Measurements from ENCODE around the gene BHLHE40.

GRCh38 chr3:4984511-4984864 is 5.3 kb downstream of the BHLHE40 start:
- TF ChIP-seq RFX5 (IDR thresholded peaks at IDR 0.05; ENCODE audit: low read length) = no peak
- no peak for TF ChIP-seq CTCF (IDR thresholded peaks at IDR 0.05)
- no peak for TF ChIP-seq POLR2AphosphoS5 (IDR thresholded peaks at IDR 0.05; ENCODE audit: low read depth, low read length)
- TF ChIP-seq JUND (IDR thresholded peaks at IDR 0.05) = no peak
- TF ChIP-seq FOSL2 (IDR thresholded peaks at IDR 0.05; ENCODE audit: borderline replicate concordance, low read depth) = no peak
- no peak for TF ChIP-seq EP300 (IDR thresholded peaks at IDR 0.05; ENCODE audit: borderline replicate concordance in 1 of 2, low read depth in 1 of 2, low read length in 1 of 2)
- TF ChIP-seq, protein P1, sequence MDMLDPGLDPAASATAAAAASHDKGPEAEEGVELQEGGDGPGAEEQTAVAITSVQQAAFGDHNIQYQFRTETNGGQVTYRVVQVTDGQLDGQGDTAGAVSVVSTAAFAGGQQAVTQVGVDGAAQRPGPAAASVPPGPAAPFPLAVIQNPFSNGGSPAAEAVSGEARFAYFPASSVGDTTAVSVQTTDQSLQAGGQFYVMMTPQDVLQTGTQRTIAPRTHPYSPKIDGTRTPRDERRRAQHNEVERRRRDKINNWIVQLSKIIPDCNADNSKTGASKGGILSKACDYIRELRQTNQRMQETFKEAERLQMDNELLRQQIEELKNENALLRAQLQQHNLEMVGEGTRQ (IDR thresholded peaks at IDR 0.05; ENCODE audit: borderline replicate concordance, low read depth, low read length) = no peak
- no peak for TF ChIP-seq MAX (IDR thresholded peaks at IDR 0.05; ENCODE audit: low read depth)
- no peak for TF ChIP-seq TCF12 (IDR thresholded peaks at IDR 0.05)
- TF ChIP-seq RXRA (IDR thresholded peaks at IDR 0.05; ENCODE audit: borderline replicate concordance, low read depth) = no peak
- TF ChIP-seq RAD21 (IDR thresholded peaks at IDR 0.05; ENCODE audit: low read length) = no peak
- TF ChIP-seq, protein P2, sequence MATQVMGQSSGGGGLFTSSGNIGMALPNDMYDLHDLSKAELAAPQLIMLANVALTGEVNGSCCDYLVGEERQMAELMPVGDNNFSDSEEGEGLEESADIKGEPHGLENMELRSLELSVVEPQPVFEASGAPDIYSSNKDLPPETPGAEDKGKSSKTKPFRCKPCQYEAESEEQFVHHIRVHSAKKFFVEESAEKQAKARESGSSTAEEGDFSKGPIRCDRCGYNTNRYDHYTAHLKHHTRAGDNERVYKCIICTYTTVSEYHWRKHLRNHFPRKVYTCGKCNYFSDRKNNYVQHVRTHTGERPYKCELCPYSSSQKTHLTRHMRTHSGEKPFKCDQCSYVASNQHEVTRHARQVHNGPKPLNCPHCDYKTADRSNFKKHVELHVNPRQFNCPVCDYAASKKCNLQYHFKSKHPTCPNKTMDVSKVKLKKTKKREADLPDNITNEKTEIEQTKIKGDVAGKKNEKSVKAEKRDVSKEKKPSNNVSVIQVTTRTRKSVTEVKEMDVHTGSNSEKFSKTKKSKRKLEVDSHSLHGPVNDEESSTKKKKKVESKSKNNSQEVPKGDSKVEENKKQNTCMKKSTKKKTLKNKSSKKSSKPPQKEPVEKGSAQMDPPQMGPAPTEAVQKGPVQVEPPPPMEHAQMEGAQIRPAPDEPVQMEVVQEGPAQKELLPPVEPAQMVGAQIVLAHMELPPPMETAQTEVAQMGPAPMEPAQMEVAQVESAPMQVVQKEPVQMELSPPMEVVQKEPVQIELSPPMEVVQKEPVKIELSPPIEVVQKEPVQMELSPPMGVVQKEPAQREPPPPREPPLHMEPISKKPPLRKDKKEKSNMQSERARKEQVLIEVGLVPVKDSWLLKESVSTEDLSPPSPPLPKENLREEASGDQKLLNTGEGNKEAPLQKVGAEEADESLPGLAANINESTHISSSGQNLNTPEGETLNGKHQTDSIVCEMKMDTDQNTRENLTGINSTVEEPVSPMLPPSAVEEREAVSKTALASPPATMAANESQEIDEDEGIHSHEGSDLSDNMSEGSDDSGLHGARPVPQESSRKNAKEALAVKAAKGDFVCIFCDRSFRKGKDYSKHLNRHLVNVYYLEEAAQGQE (IDR thresholded peaks at IDR 0.05; ENCODE audit: low read depth, low read length) = no peak
